TTC549 (cell line): ENCODE results near the gene TRMT112.
A peak's percentile ranks its signal among the peaks of the same experiment; 100 is the strongest.

Experiments used
- FAIRE-seq: peaks from 2 replicates; lab custom pipeline; 2012; peaks lifted over from hg19 to GRCh38; lab: Jason Lieb, UNC

Gene TRMT112

GRCh38 chr11:64291262-64291751 lies 26.1 kb downstream of the TRMT112 start, which contains the start of gene KCNK4:
Gene KCNK4 (plus strand): TSS chr11:64291302. CDS start chr11:64293019, 1,717 bp downstream.
- no peak for FAIRE-seq

- FAIRE-seq: no peak
These were observed 26.8 kb downstream of the TRMT112 start for GRCh38 chr11:64290352-64291261.

- no peak for FAIRE-seq
These were observed 28.3 kb downstream of the TRMT112 start for GRCh38 chr11:64289002-64289564.

- FAIRE-seq: no peak
These were observed 29.0 kb downstream of the TRMT112 start for GRCh38 chr11:64288353-64288750.

- FAIRE-seq: no peak
These were observed 29.5 kb downstream of the TRMT112 start for GRCh38 chr11:64287676-64288352.

GRCh38 chr11:64286801-64287159 lies 30.6 kb downstream of the TRMT112 start:
- FAIRE-seq: no peak

- no peak for FAIRE-seq
These were observed 31.2 kb downstream of the TRMT112 start for GRCh38 chr11:64285885-64286800.

GRCh38 chr11:64284962-64285884 lies 32.1 kb downstream of the TRMT112 start, which contains the start of gene GPR137:
Gene GPR137 (plus strand): TSS chr11:64285848. CDS start chr11:64286525, 677 bp downstream.
- no peak for FAIRE-seq

- no peak for FAIRE-seq
These were observed 33.1 kb downstream of the TRMT112 start, which contains the start of gene BAD for GRCh38 chr11:64284048-64284961. Gene BAD (minus strand): TSS chr11:64284665. CDS start chr11:64284368, 297 bp downstream.

GRCh38 chr11:64283092-64283491 lies 34.3 kb downstream of the TRMT112 start:
- no peak for FAIRE-seq

- no peak for FAIRE-seq
These were observed 35.2 kb downstream of the TRMT112 start for GRCh38 chr11:64281957-64282770.

GRCh38 chr11:64278576-64279190 lies 38.7 kb downstream of the TRMT112 start:
- no peak for FAIRE-seq

- no peak for FAIRE-seq
These were observed 40.5 kb downstream of the TRMT112 start for GRCh38 chr11:64276653-64277431.

- no peak for FAIRE-seq
These were observed 41.5 kb downstream of the TRMT112 start for GRCh38 chr11:64275841-64276240.

GRCh38 chr11:64275031-64275800 lies 42.1 kb downstream of the TRMT112 start:
- no peak for FAIRE-seq

- FAIRE-seq: peak; percentile 88
These were observed 47.7 kb downstream of the TRMT112 start for GRCh38 chr11:64269540-64270220.
